GM13977 (cell line): ENCODE data around the gene IL1RAPL2.

Experiments used
- DNase-seq: peaks from one replicate; pipeline ENCODE4 v3.0.0; 2012; ENCODE audit warnings: low spot score
- CTCF ChIP-seq: IDR thresholded peaks from 2 replicates; pipeline ENCODE4 v1.5.1; 2012; ENCODE audit warnings: mild to moderate bottlenecking, control low read depth; ENCODE audit not compliant: insufficient read depth; ENCODE audit errors: extremely low read depth, missing control alignments
- in situ Hi-C: fragments of 300-500 bp; cut with MboI; formaldehyde crosslinking; loops from one replicate; pipeline ENCODE4 v1.12.0; 2022; ENCODE audit warnings: low sequenced_read_pairs, low pct_unique_long_range_greater_than_20kb, mixed read lengths, inconsistent platforms; ENCODE audit not compliant: unreplicated experiment

The IL1RAPL2 gene

GRCh38 chrX:104695593-104695992 lies 129.6 kb downstream of the IL1RAPL2 start:
- in situ Hi-C loops, result no loop called here
- no peak for DNase-seq
- TF ChIP-seq CTCF, result no peak

- in situ Hi-C loops, result no loop called here
- no peak for TF ChIP-seq CTCF
- DNase-seq, result no peak
Measured at GRCh38 chrX:104696667-104697066, 130.7 kb downstream of the IL1RAPL2 start.

GRCh38 chrX:104697294-104697693 lies 131.3 kb downstream of the IL1RAPL2 start:
- TF ChIP-seq CTCF, result no peak
- in situ Hi-C loops, result no loop called here
- DNase-seq, result no peak

GRCh38 chrX:104707042-104707441 lies 141.0 kb downstream of the IL1RAPL2 start:
- in situ Hi-C loops, result no loop called here
- DNase-seq, result no peak
- TF ChIP-seq CTCF, result no peak

- TF ChIP-seq CTCF, result no peak
- in situ Hi-C loops, result no loop called here
- no peak for DNase-seq
Measured at GRCh38 chrX:104707572-104707971, 141.6 kb downstream of the IL1RAPL2 start.

GRCh38 chrX:104712515-104712914 lies 146.5 kb downstream of the IL1RAPL2 start:
- no peak for TF ChIP-seq CTCF

GRCh38 chrX:104721854-104722253 lies 155.9 kb downstream of the IL1RAPL2 start:
- DNase-seq, result no peak
- in situ Hi-C loops, result no loop called here
- no peak for TF ChIP-seq CTCF

More at GRCh38 chrX:104712515-104712914, 146.5 kb downstream of the IL1RAPL2 start:
- in situ Hi-C loops, result no loop called here
- DNase-seq, result no peak
